GM18508 (cell line): Measurements from ENCODE around the gene PARN.

ENCODE experiments used
- ATAC-seq: cut with Tn5 transposase; IDR thresholded peaks from one replicate; pipeline ENCODE4 v1.9.1; 2021; ENCODE audit warnings: moderate number of reproducible peaks; ENCODE audit not compliant: insufficient read depth, unreplicated experiment

Gene PARN

GRCh38 chr16:14483819-14484385 lies 146.2 kb downstream of the PARN start:
- ATAC-seq: no peak

- no peak for ATAC-seq
Measured at GRCh38 chr16:14476183-14476582, 153.9 kb downstream of the PARN start.

GRCh38 chr16:14475370-14476139 lies 154.5 kb downstream of the PARN start:
- no peak for ATAC-seq

GRCh38 chr16:14473488-14473887 lies 156.6 kb downstream of the PARN start:
- no peak for ATAC-seq

GRCh38 chr16:14472357-14472756 lies 157.7 kb downstream of the PARN start:
- ATAC-seq: no peak

GRCh38 chr16:14470788-14471187 lies 159.3 kb downstream of the PARN start:
- no peak for ATAC-seq

- no peak for ATAC-seq
Measured at GRCh38 chr16:14465799-14466198, 164.3 kb downstream of the PARN start.

GRCh38 chr16:14464796-14465195 lies 165.3 kb downstream of the PARN start:
- ATAC-seq: no peak

- ATAC-seq: no peak
Measured at GRCh38 chr16:14464192-14464591, 165.9 kb downstream of the PARN start.

- ATAC-seq: no peak
Measured at GRCh38 chr16:14462811-14463210, 167.2 kb downstream of the PARN start.

- ATAC-seq: no peak
Measured at GRCh38 chr16:14460726-14461125, 169.3 kb downstream of the PARN start.

- no peak for ATAC-seq
Measured at GRCh38 chr16:14458576-14458975, 171.5 kb downstream of the PARN start.

- no peak for ATAC-seq
Measured at GRCh38 chr16:14456793-14457481, 173.1 kb downstream of the PARN start.

- ATAC-seq: no peak
Measured at GRCh38 chr16:14455573-14455972, 174.5 kb downstream of the PARN start.

- no peak for ATAC-seq
Measured at GRCh38 chr16:14454391-14454790, 175.7 kb downstream of the PARN start.

GRCh38 chr16:14452066-14452465 lies 178.0 kb downstream of the PARN start:
- ATAC-seq: no peak

- no peak for ATAC-seq
Measured at GRCh38 chr16:14450846-14451245, 179.2 kb downstream of the PARN start.

- ATAC-seq: no peak
Measured at GRCh38 chr16:14449790-14450480, 180.1 kb downstream of the PARN start.

- no peak for ATAC-seq
Measured at GRCh38 chr16:14449334-14449733, 180.7 kb downstream of the PARN start.

- ATAC-seq: no peak
Measured at GRCh38 chr16:14448879-14449278, 181.2 kb downstream of the PARN start.

GRCh38 chr16:14447783-14448182 lies 182.3 kb downstream of the PARN start:
- ATAC-seq: no peak
